ENCODE results near the gene TMF1. TPM values are rescaled to one million over a fixed set of nuclear protein-coding genes. Genes with fewer than 3 reads are reported as not detected.

Gene TMF1
- total and polyA plus RNA-seq, 10 of the 15 experiments (the other 5 are each of a cell fraction or from before 2014, with no cell fraction given) = 7.1 to 24.5 (median 18.6) TPM

DNA sequence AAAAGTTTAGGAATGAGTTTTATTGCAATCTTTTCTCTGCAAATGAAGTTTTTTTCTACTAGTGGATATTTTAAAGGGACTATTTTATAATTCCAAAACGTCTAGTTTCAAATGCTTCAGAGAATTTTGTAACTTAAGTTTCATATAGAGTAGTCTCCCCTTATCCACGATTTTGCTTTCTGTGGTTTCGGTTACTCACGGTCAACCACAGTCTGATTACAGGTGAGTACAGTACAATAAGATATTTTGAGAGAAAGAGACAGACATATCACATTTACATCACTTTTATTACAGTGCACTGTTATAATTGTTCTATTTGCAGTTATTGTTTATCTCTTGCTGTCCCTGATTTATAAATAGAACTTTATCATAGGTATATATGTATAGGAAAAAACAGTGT is 31.3 kb downstream of the TMF1 start:
- POLR2A ChIA-PET = no interaction called here
- H3K27ac ChIP-seq (ENCODE audit: control insufficient read depth, insufficient read depth) = no peak overlapping the region
- H3K4me3 ChIP-seq = no peak overlapping the region
- no peak overlapping the region for H3K4me2 ChIP-seq (ENCODE audit: control insufficient read depth, insufficient read depth)
- H3K27me3 ChIP-seq (replicated peaks in 1 of 2; ENCODE audit: control insufficient read depth in 2 of 2, insufficient read depth in 2 of 2, low read length in 1 of 2) = no peaks in the 10 kb centered on the region
- ATAC-seq (peak; percentile 36; the same call in 2 of the 3 replicates), FAIRE-seq (no peak), DNase-seq (ENCODE audit: low read depth, low spot score) (no peak)
- no peak overlapping the region for H2AFZ ChIP-seq (ENCODE audit: control insufficient read depth, low read depth, low read length)
- TF ChIP-seq MEF2A (IDR thresholded peaks at IDR 0.05; ENCODE audit: insufficient read depth, low read depth, low read length) (no peak), BHLHE40 (IDR thresholded peaks at IDR 0.05; ENCODE audit: borderline replicate concordance in 1 of 2, low read depth in 2 of 2, low read length in 1 of 2) (no peak), MTA3 (IDR thresholded peaks at IDR 0.05; ENCODE audit: borderline replicate concordance, low read length) (no peak), E4F1 (IDR thresholded peaks at IDR 0.05; ENCODE audit: borderline replicate concordance, partially characterized antibody) (no peak), CREM (IDR thresholded peaks at IDR 0.05; ENCODE audit: low read depth) (no peak), RAD51 (IDR thresholded peaks at IDR 0.05) (no peak), CHD2 (IDR thresholded peaks at IDR 0.05; ENCODE audit: borderline replicate concordance, low read depth, low read length) (no peak), BMI1 (IDR thresholded peaks at IDR 0.05; ENCODE audit: borderline replicate concordance) (no peak)
- TF ChIP-seq, protein P1, sequence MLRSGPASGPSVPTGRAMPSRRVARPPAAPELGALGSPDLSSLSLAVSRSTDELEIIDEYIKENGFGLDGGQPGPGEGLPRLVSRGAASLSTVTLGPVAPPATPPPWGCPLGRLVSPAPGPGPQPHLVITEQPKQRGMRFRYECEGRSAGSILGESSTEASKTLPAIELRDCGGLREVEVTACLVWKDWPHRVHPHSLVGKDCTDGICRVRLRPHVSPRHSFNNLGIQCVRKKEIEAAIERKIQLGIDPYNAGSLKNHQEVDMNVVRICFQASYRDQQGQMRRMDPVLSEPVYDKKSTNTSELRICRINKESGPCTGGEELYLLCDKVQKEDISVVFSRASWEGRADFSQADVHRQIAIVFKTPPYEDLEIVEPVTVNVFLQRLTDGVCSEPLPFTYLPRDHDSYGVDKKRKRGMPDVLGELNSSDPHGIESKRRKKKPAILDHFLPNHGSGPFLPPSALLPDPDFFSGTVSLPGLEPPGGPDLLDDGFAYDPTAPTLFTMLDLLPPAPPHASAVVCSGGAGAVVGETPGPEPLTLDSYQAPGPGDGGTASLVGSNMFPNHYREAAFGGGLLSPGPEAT (IDR thresholded peaks at IDR 0.05; ENCODE audit: low read depth) = no peak
- intact Hi-C loops (cut with micrococcal nuclease; ENCODE audit: unreplicated experiment) = no loop called here
- no peaks in the 10 kb centered on the region for H4K20me1 ChIP-seq (ENCODE audit: control insufficient read depth, insufficient read depth)
- BruUV-seq (replicated peaks) = no TSS peak
- H3K79me2 ChIP-seq (ENCODE audit: control insufficient read depth, insufficient read depth, low read length) = no peaks in the 10 kb centered on the region
- SMC1A ChIA-PET (ENCODE audit: uncharacterized antibody, unreplicated experiment) = interaction anchor here (1.3 to 2.4 kb wide), 2 partner anchors 69 to 73 kb away, joined by 4 to 10 read pairs; no protein-coding TSS in a partner anchor
- peaks cover 3 to 11% of the 10 kb centered on the region in 2 experiments for H3K36me3 ChIP-seq (ENCODE audit: control insufficient read depth in 2 of 2, insufficient read depth in 2 of 2, low read length in 1 of 2)
- in situ Hi-C loops (cut with MboI) = no loop called here
- no peaks in the 10 kb centered on the region for H3K9me3 ChIP-seq (replicated peaks; ENCODE audit: control insufficient read depth, insufficient read depth, low read length)
- CTCF ChIA-PET = interaction anchor here (0.8 to 1.4 kb wide), 6 partner anchors 9 to 99 kb away, joined by 3 to 5 read pairs (median 3); no protein-coding TSS in a partner anchor
- H3K4me1 ChIP-seq (ENCODE audit: control insufficient read depth, insufficient read depth, low read length) = no peaks in the 10 kb centered on the region
- no peak overlapping the region for H3K9ac ChIP-seq (ENCODE audit: control insufficient read depth, insufficient read depth, low read length)
- 59% methylated on average over 4 of the region's 4 CpGs for WGBS (ENCODE audit: insufficient coverage, insufficient replicate concordance, low lambda C conversion rate, missing lambda C conversion rate)
- RAD21 ChIA-PET (ENCODE audit: unreplicated experiment) = no interaction called here

All from GM12878 (cell line).